Measurements from ENCODE around the gene CCDC126. TPM values are rescaled to one million over a fixed set of nuclear protein-coding genes. Genes with fewer than 3 reads are reported as not detected.
"Not testable (repeated sequence)": the region's sequence is repeated elsewhere in the genome, so short reads cannot be mapped to it uniquely, and the experiment has no call there.

CCDC126 gene, protein sequence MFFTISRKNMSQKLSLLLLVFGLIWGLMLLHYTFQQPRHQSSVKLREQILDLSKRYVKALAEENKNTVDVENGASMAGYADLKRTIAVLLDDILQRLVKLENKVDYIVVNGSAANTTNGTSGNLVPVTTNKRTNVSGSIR
- 10 to 100 TPM in 1 of 4 donors, 1 to 10 TPM in 3; 6.3 to 13.7 (median 7.6) TPM for total RNA-seq

DNA sequence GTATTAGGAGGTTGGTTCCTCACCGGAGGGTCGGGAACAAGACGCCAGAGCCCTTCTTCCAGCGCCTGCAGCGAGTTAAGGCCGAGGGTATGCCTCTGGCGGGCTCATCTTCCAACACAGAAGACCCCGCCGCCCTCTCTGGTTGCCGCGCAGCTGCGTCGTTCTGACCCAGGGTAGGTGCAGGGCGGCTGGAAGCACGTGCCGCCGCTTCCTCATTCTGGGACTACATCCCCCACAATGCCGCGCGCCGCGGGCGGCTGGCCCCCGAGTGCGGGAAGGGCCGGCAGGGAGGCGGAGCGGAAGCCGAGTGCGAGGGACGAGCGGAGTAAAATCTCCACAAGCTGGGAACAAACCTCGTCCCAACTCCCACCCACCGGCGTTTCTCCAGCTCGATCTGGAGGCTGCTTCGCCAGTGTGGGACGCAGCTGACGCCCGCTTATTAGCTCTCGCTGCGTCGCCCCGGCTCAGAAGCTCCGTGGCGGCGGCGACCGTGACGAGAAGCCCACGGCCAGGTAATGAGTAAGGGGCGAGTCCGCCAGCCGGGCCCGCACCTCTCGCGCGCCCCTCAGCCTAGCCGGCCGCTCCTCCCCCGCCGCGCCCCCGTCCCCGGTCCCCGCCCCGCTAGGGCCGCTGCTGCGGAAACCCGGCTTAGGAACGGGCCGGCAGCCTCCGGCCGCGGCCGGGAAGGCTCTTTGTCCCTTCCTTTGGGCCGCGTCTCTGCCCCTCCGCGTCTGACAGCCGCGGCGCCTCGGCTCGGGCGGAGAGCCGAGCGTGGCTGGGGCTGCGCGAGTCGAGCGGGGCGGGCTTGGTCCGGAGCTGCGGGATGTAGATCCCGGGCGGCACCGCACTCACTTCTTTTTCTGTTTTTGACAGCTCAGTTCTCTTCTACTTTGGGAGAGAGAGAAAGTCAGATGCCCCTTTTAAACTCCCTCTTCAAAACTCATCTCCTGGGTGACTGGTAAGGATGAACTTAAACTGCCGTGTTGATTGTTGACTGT lies at the start of gene CCDC126:
Gene CCDC126 (plus strand): TSS at position 289 of the 998 bp plus-strand sequence. CDS start 13,934 bp downstream, outside the sequence.
- 0 to 10% methylated on average over 15 to 19 of the region's 99 CpGs for WGBS, 2 donors
- Histone ChIP-seq H3K27me3 (no peaks in the 10 kb centered on the region), H3K27ac (peak within 1 kb of the TSS; percentile 90 to 98 (median 96)), H3K36me3 (no peaks in the 10 kb centered on the region), H3K4me3 (peak within 1 kb of the TSS; percentile 64 to 88 (median 72)), H3K4me1 (peaks cover 0 to 40% (median 13%) of the 10 kb centered on the region in 3 donors), H3K9me3 (no peaks in the 10 kb centered on the region)
- intact Hi-C loops (cut with DNase I) = loop anchor here (10.0 kb wide), 1 partner anchor 87 kb away; the partner anchor contains the start of gene FAM221A
- peak; percentile 37 for DNase-seq
- peak in 2 of 4 donors; percentile 31 to 61 for TF ChIP-seq POLR2A (IDR thresholded peaks at IDR 0.05)
- TF ChIP-seq, protein P1, sequence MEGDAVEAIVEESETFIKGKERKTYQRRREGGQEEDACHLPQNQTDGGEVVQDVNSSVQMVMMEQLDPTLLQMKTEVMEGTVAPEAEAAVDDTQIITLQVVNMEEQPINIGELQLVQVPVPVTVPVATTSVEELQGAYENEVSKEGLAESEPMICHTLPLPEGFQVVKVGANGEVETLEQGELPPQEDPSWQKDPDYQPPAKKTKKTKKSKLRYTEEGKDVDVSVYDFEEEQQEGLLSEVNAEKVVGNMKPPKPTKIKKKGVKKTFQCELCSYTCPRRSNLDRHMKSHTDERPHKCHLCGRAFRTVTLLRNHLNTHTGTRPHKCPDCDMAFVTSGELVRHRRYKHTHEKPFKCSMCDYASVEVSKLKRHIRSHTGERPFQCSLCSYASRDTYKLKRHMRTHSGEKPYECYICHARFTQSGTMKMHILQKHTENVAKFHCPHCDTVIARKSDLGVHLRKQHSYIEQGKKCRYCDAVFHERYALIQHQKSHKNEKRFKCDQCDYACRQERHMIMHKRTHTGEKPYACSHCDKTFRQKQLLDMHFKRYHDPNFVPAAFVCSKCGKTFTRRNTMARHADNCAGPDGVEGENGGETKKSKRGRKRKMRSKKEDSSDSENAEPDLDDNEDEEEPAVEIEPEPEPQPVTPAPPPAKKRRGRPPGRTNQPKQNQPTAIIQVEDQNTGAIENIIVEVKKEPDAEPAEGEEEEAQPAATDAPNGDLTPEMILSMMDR (IDR thresholded peaks at IDR 0.05) = no peak

DNA sequence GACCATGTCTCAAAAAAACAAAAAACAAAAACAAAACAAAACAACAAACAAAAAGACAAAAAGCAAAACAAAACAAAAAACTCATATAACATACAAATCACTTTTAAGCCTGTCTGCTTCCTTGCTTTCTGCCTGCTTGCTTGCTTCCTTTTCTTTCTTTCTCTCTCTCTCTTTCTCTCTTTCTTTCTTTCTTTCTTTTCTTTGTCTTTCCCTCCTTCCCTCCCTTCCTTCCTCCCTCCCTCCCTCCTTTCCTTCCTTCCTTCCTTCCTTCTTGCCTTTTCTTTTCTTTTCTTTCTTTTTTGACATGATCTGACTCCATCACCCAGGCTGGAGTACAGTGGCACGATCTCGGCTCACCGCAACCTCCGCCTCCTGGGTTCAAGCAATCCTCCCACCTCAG lies 49.5 kb upstream of the CCDC126 start:
- intact Hi-C loops (cut with DNase I) = no loop called here
- peaks cover 0 to 3% (median 0%) of the 10 kb centered on the region in 3 donors for H3K4me1 ChIP-seq
- WGBS, 2 donors = 91% methylated on average over 4 of the region's 4 CpGs
- no peak for DNase-seq
- no peaks in the 10 kb centered on the region for H3K36me3 ChIP-seq
- no peak overlapping the region for H3K4me3 ChIP-seq
- no peaks in the 10 kb centered on the region for H3K9me3 ChIP-seq
- TF ChIP-seq POLR2A (IDR thresholded peaks at IDR 0.05) = no peak
- TF ChIP-seq, protein P1 (IDR thresholded peaks at IDR 0.05) = no peak
- no peaks in the 10 kb centered on the region for H3K27me3 ChIP-seq
- no peak overlapping the region for H3K27ac ChIP-seq

DNA sequence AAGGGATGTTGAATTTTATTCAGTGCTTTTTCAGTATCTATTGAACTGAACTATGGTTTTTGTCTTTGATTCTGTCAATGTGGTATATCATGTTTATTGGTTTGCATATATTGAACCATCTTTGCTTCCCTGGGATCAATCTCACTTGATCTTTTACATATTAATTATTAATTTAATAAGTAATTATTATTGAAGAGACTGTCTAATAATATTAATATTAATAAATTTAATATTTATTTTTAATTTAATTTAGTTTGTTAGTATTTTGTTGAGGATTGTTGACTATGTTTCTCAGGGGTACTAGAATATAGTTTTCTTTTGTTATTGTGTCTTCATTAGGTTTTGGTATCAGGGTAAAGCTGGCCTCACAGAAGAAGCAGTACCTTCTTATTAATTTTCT lies 38.9 kb upstream of the CCDC126 start:
- Histone ChIP-seq H3K27me3 (peaks cover 0 to 9% (median 0%) of the 10 kb centered on the region in 4 donors), H3K27ac (no peak overlapping the region), H3K9me3 (no peaks in the 10 kb centered on the region), H3K4me1 (no peaks in the 10 kb centered on the region), H3K36me3 (no peaks in the 10 kb centered on the region), H3K4me3 (no peak overlapping the region)
- intact Hi-C loops (cut with DNase I) = no loop called here
- DNase-seq = no peak
- TF ChIP-seq POLR2A (IDR thresholded peaks at IDR 0.05) = no peak
- TF ChIP-seq, protein P1 (IDR thresholded peaks at IDR 0.05) = no peak

DNA sequence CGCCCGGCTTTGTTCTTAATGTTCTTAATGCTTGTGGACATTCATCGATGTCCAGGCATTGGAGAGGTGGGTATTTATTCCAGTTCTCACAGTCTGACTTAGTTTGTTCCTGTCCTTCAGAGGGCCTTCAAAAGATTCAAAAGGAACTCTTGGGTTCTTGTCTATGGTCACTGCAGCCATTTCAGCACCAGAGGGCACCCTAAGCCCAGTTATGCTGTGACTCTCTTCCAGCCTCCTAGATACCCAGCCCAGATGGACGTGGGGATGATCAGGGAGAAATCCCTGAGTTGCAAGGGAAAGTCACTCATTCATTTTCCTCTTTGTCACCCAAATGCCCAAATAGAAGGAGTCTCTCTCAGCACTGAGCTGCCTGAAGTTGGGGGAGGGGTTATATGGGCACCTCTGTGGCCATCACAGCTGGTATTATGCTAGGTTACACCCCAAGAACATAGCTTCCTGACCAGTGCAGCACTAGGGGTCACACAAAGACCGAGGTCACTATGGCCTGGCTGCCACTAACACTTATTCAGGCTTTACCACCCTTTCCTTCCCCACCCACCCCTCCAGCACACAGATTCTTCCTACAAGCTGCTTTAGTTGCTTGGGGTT lies 26.5 kb upstream of the CCDC126 start:
- no peaks in the 10 kb centered on the region for H3K36me3 ChIP-seq
- H3K4me1 ChIP-seq = no peaks in the 10 kb centered on the region
- no peak overlapping the region for H3K27ac ChIP-seq
- TF ChIP-seq, protein P1 (IDR thresholded peaks at IDR 0.05) = peak; percentile 44 to 88 (median 82)
- TF ChIP-seq POLR2A (IDR thresholded peaks at IDR 0.05) = no peak
- H3K4me3 ChIP-seq = no peak overlapping the region
- H3K27me3 ChIP-seq = peaks cover 0 to 8% (median 0%) of the 10 kb centered on the region in 4 donors
- H3K9me3 ChIP-seq = no peaks in the 10 kb centered on the region
- intact Hi-C loops (cut with DNase I) = loop anchor here (10.0 kb wide), 2 partner anchors 144 to 1094 kb away; partner anchors contain the start of gene STK31
- WGBS, 2 donors = 38 to 41% methylated on average over 5 of the region's 5 CpGs
- no peak for DNase-seq

DNA sequence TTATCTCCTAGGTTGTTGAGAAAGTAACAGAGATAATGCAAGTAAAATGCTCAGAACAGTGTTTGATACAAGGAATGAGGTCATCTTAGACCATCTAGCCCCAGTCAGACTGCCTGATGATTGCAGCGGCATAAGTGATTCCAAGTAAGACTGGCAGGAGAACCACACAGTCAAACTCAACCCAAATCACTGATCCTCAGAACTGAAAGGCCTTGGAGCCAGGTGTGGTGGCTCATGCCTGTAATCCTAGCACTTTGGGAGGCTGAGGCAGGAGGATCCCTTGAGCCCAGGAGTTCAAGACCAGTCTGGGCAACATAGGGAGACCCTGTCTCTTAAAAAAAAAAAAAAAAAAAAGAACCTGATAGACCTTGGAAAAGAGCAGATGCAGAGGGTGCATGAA lies 15.2 kb upstream of the CCDC126 start:
- H3K36me3 ChIP-seq; H3K27me3 ChIP-seq; H3K4me3 ChIP-seq; H3K9me3 ChIP-seq; H3K27ac ChIP-seq; intact Hi-C loops (cut with DNase I); DNase-seq; H3K4me1 ChIP-seq: not testable (repeated sequence)
- 100% methylated on average over 1 of the region's 1 CpG; no CpG with 5 or more reads in 1 of the 2 donors for WGBS, 2 donors

DNA sequence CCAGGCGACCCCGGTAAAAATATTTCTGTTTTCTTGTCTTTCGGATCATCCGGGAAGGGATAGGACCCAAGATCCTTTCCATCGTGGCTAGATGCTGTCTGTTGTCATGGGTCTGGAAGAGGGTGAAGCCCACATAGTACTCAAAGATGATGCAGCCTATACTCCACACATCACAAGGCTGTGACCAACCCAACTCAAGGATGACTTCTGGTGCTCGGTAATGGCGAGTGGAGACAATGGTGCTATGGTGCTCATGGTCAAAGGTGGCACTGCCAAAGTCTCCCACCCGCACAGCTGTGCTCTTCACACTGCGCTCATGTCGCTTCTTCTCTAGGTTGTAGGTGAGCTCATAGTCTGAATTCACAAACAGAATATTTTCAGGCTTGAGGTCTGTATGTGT lies 11.9 kb upstream of the CCDC126 start:
- H3K4me1 ChIP-seq; DNase-seq; H3K27ac ChIP-seq; H3K9me3 ChIP-seq; H3K4me3 ChIP-seq; intact Hi-C loops (cut with DNase I); H3K36me3 ChIP-seq; H3K27me3 ChIP-seq: not testable (repeated sequence)
- WGBS, 2 donors = 92 to 93% methylated on average over 9 to 10 of the region's 10 CpGs
